ENCODE results near the gene CD63.
"Not testable (repeated sequence)": the region's sequence is repeated elsewhere in the genome, so short reads cannot be mapped to it uniquely, and the experiment has no call there.

Gene CD63

GRCh38 chr12:55728939-55729818 lies at the start of gene CD63:
TSS of gene CD63 (minus strand) at chr12:55729009. CDS start at chr12:55728341, 668 bp downstream.
- DNase-seq (ENCODE audit: low spot score) = peak; percentile 96

- no peak for DNase-seq (ENCODE audit: low spot score)
Observed at GRCh38 chr12:55777856-55778255, 49.0 kb upstream of the CD63 start.

- DNase-seq (ENCODE audit: low spot score) = no peak
Observed at GRCh38 chr12:55771736-55772135, 42.9 kb upstream of the CD63 start.

- DNase-seq (ENCODE audit: low spot score) = no peak
Observed at GRCh38 chr12:55767156-55767555, 38.3 kb upstream of the CD63 start.

GRCh38 chr12:55765736-55766290 lies 37.0 kb upstream of the CD63 start:
- DNase-seq (ENCODE audit: low spot score) = no peak

GRCh38 chr12:55762646-55763045 lies 33.8 kb upstream of the CD63 start:
- no peak for DNase-seq (ENCODE audit: low spot score)

- DNase-seq (ENCODE audit: low spot score) = no peak
Observed at GRCh38 chr12:55760663-55761062, 31.9 kb upstream of the CD63 start.

- DNase-seq (ENCODE audit: low spot score) = not testable (repeated sequence)
Observed at GRCh38 chr12:55758575-55758974, 29.8 kb upstream of the CD63 start.

- no peak for DNase-seq (ENCODE audit: low spot score)
Observed at GRCh38 chr12:55757701-55758100, 28.9 kb upstream of the CD63 start.

- no peak for DNase-seq (ENCODE audit: low spot score)
Observed at GRCh38 chr12:55755246-55755645, 26.4 kb upstream of the CD63 start.

GRCh38 chr12:55748230-55748993 lies 19.6 kb upstream of the CD63 start:
- DNase-seq (ENCODE audit: low spot score) = no peak

GRCh38 chr12:55746913-55747231 lies 18.1 kb upstream of the CD63 start:
- no peak for DNase-seq (ENCODE audit: low spot score)

- no peak for DNase-seq (ENCODE audit: low spot score)
Observed at GRCh38 chr12:55746174-55746912, 17.5 kb upstream of the CD63 start.

- no peak for DNase-seq (ENCODE audit: low spot score)
Observed at GRCh38 chr12:55745361-55746173, 16.8 kb upstream of the CD63 start.

- no peak for DNase-seq (ENCODE audit: low spot score)
Observed at GRCh38 chr12:55744340-55745030, 15.7 kb upstream of the CD63 start.

GRCh38 chr12:55743406-55744339 lies 14.9 kb upstream of the CD63 start:
- DNase-seq (ENCODE audit: low spot score) = peak; percentile 56

- DNase-seq (ENCODE audit: low spot score) = peak; percentile 93
Observed at GRCh38 chr12:55742719-55743405, 14.1 kb upstream of the CD63 start, which contains the start of gene GDF11. TSS of gene GDF11 (plus strand) at chr12:55743122. CDS start at chr12:55743317, 195 bp downstream.

- no peak for DNase-seq (ENCODE audit: low spot score)
Observed at GRCh38 chr12:55741931-55742680, 13.3 kb upstream of the CD63 start.

Data from HuH-7.5 (cell line).